Activated T-cell treated with anti-CD3 and anti-CD28 coated beads for 1 hour (primary cell): ENCODE data around the gene HSPA4L.

Experiments
- DNase-seq: peaks from one replicate; pipeline ENCODE4 v3.0.0-alpha.2; 2020; ENCODE audit warnings: low read depth

Gene HSPA4L

GRCh38 chr4:127783955-127784770, 2.0 kb downstream of the HSPA4L start:
- no peak for DNase-seq

DNA sequence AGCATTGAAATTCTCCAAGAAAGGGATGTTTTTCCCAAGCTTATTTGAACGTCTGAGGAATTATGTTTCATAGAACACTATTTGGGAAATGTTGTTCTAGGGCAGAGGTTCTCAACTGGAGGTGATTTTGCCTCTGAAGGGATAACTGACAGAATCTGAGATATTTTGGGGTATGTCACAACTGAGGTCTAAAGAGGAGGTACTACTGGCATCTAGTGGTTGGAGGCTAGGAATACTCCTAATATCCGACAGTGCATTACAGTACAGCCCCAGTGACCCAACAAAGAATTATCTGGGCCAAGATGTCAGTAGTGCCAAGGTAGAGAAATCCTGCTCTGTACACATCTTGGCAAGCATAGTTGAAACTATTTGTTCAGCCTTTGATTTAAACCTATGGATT, 6.4 kb downstream of the HSPA4L start:
- no peak for DNase-seq

DNA sequence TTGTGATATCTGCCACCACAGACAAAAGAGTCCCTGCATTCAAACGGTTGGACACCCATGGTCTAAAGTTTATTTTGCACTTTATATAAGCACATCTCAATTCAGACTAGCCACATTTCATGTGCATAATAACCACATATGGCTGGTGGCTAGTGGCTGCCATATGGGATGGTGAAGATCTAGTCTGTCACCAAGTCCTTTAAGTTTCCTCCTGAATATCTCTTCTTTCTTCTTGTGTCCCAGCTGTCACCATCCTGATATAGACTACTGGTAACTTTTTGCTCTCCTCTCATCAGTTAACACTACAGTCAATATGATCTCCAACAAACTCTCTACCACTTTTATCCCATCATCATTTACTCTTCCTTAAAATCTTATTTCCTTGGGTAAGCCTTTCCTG, 9.3 kb downstream of the HSPA4L start:
- DNase-seq = no peak

- DNase-seq = no peak
Observed at GRCh38 chr4:127793528-127793927, 11.4 kb downstream of the HSPA4L start.

DNA sequence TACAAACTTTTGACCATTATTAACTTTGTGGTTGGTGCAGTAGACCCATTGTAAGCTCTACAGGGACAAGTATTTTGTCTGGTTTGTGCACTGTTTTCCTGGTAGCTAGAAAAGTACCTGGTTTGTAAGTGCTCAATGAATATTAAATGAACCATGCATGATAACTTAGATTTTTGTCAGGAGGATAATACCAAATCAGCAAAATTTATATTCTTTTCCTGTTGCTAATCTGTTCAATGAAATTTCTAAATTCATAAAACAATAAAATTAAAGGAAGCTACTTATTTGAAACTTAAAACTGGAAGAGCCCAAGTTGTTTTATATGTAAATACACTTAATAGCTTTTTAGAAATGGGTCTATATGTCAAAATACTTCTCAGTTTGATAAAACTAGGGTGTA, 17.6 kb downstream of the HSPA4L start:
- DNase-seq = no peak

DNA sequence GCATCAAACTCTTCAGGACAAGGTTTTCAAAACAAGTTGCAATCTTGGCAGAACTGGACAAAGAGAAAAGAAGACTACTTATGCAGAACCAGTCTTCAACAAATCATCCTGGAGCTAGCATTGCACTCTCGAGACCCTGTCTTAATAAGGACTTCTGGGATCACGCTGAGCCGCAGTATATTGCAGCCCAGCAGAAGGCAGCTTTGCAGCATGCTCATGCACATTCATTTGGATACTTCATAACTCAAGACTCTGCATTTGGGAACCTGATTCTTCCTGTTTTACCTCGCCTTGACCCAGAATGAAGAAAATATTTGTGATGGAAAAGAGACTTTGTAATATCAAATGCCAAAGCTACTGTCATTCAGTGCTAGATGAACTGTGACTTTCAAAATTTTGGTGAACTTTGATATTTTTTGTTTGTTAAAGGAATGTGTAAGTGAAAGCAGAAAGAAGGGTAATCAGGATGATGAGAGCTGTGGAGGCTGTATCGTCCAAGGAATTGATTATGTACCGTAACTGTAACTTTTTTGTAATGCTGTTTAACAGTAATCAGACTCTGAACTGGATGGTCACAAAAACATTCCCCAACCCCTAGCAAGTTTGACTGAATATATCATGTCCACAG, 27.2 kb downstream of the HSPA4L start:
- DNase-seq = no peak

- no peak for DNase-seq
Observed at GRCh38 chr4:127810551-127810950, 28.4 kb downstream of the HSPA4L start.

DNA sequence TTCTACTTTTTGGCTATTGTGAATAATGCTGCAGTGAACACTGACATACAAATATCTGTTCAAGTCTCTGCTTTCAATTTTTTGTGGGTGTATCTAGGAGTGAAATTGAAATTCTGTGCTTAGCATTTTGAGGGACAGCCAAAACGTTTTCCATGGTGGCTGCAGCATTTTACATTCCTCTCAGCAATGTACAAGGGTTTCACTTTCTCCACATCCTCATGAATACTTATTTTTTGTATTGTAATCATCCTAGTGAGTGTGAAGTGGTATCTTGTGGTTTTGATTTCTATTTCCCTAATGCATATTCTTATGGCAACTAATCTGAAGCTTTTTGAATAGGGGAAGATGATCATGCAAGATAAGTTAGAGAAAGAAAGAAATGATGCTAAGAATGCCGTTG, 40.3 kb downstream of the HSPA4L start:
- DNase-seq = no peak

DNA sequence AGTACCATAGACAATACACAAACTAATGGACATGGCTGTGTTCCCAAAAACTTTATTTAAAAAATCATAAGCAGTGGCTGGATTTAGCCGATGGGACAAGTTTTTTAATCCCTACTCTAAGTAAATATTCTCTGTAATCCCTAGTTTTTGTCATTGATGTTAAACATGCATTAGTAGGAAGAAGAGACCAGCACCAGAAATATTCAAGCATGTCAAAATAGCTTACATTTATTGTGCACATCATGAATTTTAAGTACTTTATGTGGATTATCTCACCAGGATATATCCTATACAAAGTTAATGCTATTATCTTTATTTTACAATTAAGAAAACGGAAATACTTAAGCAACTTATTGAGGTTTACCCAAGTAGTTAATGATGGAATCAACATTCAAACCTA, 46.0 kb downstream of the HSPA4L start:
- DNase-seq = no peak

- no peak for DNase-seq
Observed at GRCh38 chr4:127829014-127829413, 46.9 kb downstream of the HSPA4L start.

GRCh38 chr4:127832585-127832984, 50.5 kb downstream of the HSPA4L start:
- DNase-seq = no peak

GRCh38 chr4:127843704-127844600, 61.8 kb downstream of the HSPA4L start:
- no peak for DNase-seq

DNA sequence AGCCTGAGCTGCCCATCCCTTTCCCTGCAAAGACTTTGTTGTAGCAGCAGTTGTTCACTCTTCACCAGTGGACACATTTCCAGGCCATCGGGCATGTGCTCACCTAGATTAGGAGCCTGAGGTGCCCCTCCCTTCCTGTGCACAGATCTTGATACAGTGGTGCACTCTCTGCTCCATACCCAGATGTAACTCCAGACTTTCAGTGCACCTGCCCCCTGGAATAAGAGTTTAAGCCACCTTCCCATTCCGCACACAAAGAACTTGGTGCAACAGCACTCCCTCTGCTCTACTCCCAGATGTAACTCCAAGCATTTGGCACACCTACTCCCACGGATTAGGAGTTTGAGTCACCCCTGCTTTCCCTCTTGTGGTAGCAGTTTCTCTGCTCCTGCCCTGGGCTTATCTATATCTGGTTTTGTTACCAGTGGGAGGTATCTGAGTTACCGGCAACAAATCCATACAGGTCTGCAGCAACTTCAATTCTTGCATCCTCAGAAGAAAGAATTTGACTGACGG, 62.5 kb downstream of the HSPA4L start:
- DNase-seq = no peak

DNA sequence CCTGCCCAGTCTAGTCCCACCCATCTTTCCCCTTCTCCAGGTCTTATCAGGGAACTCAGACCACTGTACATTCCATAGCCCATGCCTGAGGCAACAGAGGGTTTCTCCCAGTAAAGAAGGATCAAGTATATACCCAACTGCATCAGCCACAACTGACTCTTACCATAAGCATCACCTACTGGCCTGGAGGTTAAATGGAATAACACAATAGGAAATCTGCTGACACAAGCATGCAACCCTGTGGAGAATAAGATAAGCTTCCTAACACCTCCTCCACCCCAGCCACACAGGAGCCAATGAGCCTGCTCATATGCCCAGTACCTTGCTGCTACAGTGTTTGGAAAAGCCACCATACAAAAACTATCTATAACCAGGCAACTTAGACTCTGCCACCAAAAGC, 63.9 kb downstream of the HSPA4L start:
- DNase-seq = no peak

- DNase-seq = no peak
Observed at GRCh38 chr4:127846765-127847164, 64.6 kb downstream of the HSPA4L start.

DNA sequence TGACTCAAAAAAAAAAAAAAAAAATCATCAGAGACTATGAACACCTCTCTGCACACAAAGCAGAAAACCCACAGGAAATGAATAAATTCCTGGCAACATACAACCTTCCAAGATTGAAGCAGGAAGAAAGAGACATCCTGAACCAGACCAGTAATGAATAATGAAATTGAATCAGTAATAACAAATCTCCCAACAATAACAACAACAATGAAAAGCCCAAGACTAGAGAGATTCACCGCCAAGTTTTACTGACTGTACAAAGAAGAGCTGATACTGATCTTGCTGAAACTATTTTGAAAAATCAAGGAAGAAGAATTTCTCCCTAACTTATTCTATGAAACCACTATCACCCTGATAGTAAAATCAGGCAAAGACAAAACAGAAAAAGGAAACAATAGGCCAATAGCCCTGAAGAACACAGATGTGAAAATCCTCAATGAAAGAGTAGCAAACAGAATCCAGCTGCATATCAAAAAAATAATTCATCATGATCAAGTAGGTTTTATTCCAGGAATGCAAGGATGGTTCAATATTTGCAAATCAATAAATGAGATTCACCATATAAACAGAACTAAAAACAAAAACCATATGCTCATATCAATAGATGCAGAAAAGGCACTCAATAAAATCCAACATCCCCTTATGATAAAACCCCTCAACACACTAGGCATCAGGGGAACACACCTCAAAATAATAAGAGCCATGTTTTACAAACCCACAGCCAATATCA, 67.5 kb downstream of the HSPA4L start:
- DNase-seq = no peak

DNA sequence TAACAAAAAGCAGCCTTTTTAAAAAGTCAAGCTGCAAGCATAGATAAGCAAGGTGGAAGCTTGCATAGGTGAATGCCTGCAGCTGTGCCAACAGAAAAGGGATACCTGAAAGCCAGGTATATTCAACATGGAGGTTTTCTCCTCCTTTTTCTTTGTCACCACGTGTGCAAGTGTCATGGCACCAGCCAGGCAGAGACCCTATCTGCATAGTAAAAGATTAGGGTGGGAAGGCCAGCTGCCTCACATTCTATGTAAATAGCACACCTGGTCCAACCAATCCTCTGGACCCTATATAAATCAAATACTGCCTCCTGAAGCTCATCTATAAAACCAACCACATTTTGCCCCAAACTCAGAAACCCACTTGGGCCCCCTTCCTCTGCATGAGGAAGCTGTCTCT, 70.5 kb downstream of the HSPA4L start:
- DNase-seq = no peak

DNA sequence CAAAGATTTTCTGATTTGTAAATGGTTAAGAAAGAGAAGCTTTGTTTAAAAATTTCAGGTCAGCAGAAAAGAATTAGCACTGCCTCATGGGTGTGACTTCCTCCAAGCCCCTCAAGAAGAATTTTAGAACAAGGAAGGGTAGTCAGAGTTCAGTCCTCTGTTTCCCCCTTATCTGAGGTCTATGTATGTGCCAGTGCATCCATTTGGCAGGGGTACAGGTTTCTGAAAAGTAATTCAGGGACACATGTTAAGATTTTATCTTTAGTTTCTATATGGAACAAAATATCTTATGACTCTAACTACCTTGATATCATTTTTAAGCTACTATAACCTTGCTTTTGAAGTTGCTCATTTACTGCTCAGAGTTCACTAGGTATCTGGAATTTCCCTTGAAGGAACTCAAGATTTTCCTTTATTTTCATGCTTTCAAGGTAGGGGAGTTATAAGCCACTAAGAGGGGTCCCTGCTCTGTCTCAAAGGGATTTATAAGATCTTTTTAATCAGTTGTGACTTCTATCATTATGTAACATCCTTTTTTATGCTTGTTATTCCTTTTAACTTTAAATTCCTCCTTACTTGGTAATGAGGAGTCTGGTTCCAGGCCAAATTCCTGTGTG, 74.2 kb downstream of the HSPA4L start:
- DNase-seq = no peak

DNA sequence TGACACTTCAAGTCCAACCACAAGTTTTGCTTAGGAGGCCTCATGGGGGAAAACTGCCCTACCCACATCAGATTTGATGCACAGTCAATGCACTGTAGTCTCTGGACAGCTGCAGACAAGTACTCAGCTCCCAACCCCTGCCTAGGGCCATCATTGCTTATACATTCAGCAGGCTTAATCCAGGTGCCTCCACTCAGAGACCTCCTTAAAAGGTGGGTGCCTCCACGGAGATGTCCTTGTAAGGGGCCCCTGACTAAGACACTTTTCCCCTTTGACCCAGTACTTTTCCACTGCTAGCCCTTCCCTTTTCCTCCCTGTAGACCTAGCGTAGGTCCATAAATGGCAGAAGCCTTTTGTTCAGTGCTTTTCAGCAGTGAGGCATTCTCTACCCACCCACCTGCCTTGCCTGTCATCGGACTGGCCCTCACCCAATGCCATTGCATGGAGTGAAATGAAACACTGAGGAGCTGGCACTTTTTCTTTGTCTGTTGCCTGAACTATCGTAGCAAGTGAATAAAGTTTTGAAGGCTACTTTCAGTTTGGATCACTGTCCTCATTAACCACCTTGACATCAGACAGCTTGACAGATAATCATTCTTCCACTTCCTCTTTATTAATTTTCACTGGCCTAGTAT, 74.8 kb downstream of the HSPA4L start:
- no peak for DNase-seq

- no peak for DNase-seq
Observed at GRCh38 chr4:127857641-127858040, 75.5 kb downstream of the HSPA4L start.

GRCh38 chr4:127868196-127868595, 86.1 kb downstream of the HSPA4L start:
- DNase-seq = no peak
